Stimulated activated naive CD8-positive, alpha-beta T cell treated with anti-CD3 and anti-CD28 coated beads, Interleukin-15, amount 100 ng/mL, for 72 hours (primary cell): ENCODE data around the gene SHISA6.

Experiments
- ATAC-seq: fragments of 150-1000 bp; cut with Tn5 transposase; 2 replicates; pipeline ENCODE4 v1.10.0; 2021; ENCODE audit warnings: mild to moderate bottlenecking, moderate library complexity
- DNase-seq, 2 donors: peaks; one replicate each; pipeline ENCODE4 v3.0.0; 2021 to 2022
- H3K27ac Mint-ChIP-seq, 2 donors: one replicate each; pipeline ENCODE4 v1.8.0; 2022; ENCODE audit warnings: mild to moderate bottlenecking in 2 of 2, mixed read lengths in 2 of 2, moderate library complexity in 2 of 2
- H3K27me3 Mint-ChIP-seq: one replicate; pipeline ENCODE4 v1.8.0; 2022; ENCODE audit warnings: mixed read lengths
- H3K4me1 Mint-ChIP-seq: one replicate; pipeline ENCODE4 v1.8.0; 2022; ENCODE audit warnings: mild to moderate bottlenecking, mixed read lengths
- H3K4me3 Mint-ChIP-seq, 2 donors: one replicate each; pipeline ENCODE4 v1.8.0; 2022; ENCODE audit warnings: mild to moderate bottlenecking in 2 of 2, mixed read lengths in 2 of 2, moderate library complexity in 1 of 2
- H3K9me3 Mint-ChIP-seq, 2 donors: one replicate each; pipeline ENCODE4 v1.8.0; 2022; ENCODE audit warnings: mixed read lengths in 2 of 2

SHISA6 gene

GRCh38 chr17:11485336-11486100, 244.5 kb downstream of the SHISA6 start:
- DNase-seq, result no peak
- H3K4me1 Mint-ChIP-seq, result no peaks in the 10 kb centered on the region
- H3K27ac Mint-ChIP-seq, result no peak overlapping the region
- no peak for ATAC-seq
- no peak overlapping the region for H3K4me3 Mint-ChIP-seq
- H3K9me3 Mint-ChIP-seq, result peaks cover 4 to 16% of the 10 kb centered on the region in 2 donors
- no peaks in the 10 kb centered on the region for H3K27me3 Mint-ChIP-seq

GRCh38 chr17:11486101-11486867, 245.3 kb downstream of the SHISA6 start:
- H3K27ac Mint-ChIP-seq, result peak overlapping the region in 1 of 2 donors; percentile 45
- no peaks in the 10 kb centered on the region for H3K27me3 Mint-ChIP-seq
- peaks cover 4 to 16% of the 10 kb centered on the region in 2 donors for H3K9me3 Mint-ChIP-seq
- DNase-seq (no peak), ATAC-seq (no peak)
- no peak overlapping the region for H3K4me3 Mint-ChIP-seq
- H3K4me1 Mint-ChIP-seq, result no peaks in the 10 kb centered on the region

- Mint-ChIP-seq H3K4me3 (no peak overlapping the region), H3K4me1 (no peaks in the 10 kb centered on the region), H3K9me3 (peaks cover 4 to 16% of the 10 kb centered on the region in 2 donors), H3K27me3 (no peaks in the 10 kb centered on the region), H3K27ac (no peak overlapping the region)
- DNase-seq, result no peak
- ATAC-seq, result no peak
Observed at GRCh38 chr17:11486868-11487310, 245.9 kb downstream of the SHISA6 start.

GRCh38 chr17:11487469-11487868, 246.5 kb downstream of the SHISA6 start:
- DNase-seq (no peak), ATAC-seq (no peak)
- no peaks in the 10 kb centered on the region for H3K4me1 Mint-ChIP-seq
- H3K4me3 Mint-ChIP-seq, result no peak overlapping the region
- H3K27me3 Mint-ChIP-seq, result no peaks in the 10 kb centered on the region
- peaks cover 4 to 16% of the 10 kb centered on the region in 2 donors for H3K9me3 Mint-ChIP-seq
- H3K27ac Mint-ChIP-seq, result no peak overlapping the region

- H3K4me3 Mint-ChIP-seq, result no peak overlapping the region
- no peak for ATAC-seq
- no peak for DNase-seq
- no peaks in the 10 kb centered on the region for H3K4me1 Mint-ChIP-seq
- H3K27me3 Mint-ChIP-seq, result no peaks in the 10 kb centered on the region
- H3K9me3 Mint-ChIP-seq, result peaks cover 4 to 16% of the 10 kb centered on the region in 2 donors
- no peak overlapping the region for H3K27ac Mint-ChIP-seq
Observed at GRCh38 chr17:11488407-11488806, 247.4 kb downstream of the SHISA6 start.

GRCh38 chr17:11490171-11490755, 249.2 kb downstream of the SHISA6 start:
- Mint-ChIP-seq H3K27ac (no peak overlapping the region), H3K27me3 (no peaks in the 10 kb centered on the region), H3K9me3 (peaks cover 4 to 23% of the 10 kb centered on the region in 2 donors), H3K4me1 (no peaks in the 10 kb centered on the region), H3K4me3 (no peak overlapping the region)
- ATAC-seq, result no peak
- DNase-seq, result no peak

GRCh38 chr17:11492511-11492910, 251.5 kb downstream of the SHISA6 start:
- Mint-ChIP-seq H3K9me3 (peaks cover 4 to 30% of the 10 kb centered on the region in 2 donors), H3K27ac (no peak overlapping the region), H3K4me1 (no peaks in the 10 kb centered on the region), H3K27me3 (no peaks in the 10 kb centered on the region), H3K4me3 (no peak overlapping the region)
- no peak for DNase-seq
- ATAC-seq, result no peak

- H3K9me3 Mint-ChIP-seq, result peaks cover 4 to 37% of the 10 kb centered on the region in 2 donors
- ATAC-seq (no peak), DNase-seq (no peak)
- no peaks in the 10 kb centered on the region for H3K4me1 Mint-ChIP-seq
- no peak overlapping the region for H3K4me3 Mint-ChIP-seq
- peak overlapping the region in 1 of 2 donors; percentile 23 for H3K27ac Mint-ChIP-seq
- H3K27me3 Mint-ChIP-seq, result no peaks in the 10 kb centered on the region
Observed at GRCh38 chr17:11493936-11494335, 252.9 kb downstream of the SHISA6 start.

- no peak overlapping the region for H3K4me3 Mint-ChIP-seq
- DNase-seq, result no peak
- H3K9me3 Mint-ChIP-seq, result peaks cover 0 to 24% of the 10 kb centered on the region in 2 donors
- no peaks in the 10 kb centered on the region for H3K27me3 Mint-ChIP-seq
- no peak for ATAC-seq
- no peaks in the 10 kb centered on the region for H3K4me1 Mint-ChIP-seq
- no peak overlapping the region for H3K27ac Mint-ChIP-seq
Observed at GRCh38 chr17:11495613-11496012, 254.6 kb downstream of the SHISA6 start.

GRCh38 chr17:11499881-11500280, 258.9 kb downstream of the SHISA6 start:
- no peaks in the 10 kb centered on the region for H3K27me3 Mint-ChIP-seq
- peaks cover 5 to 25% of the 10 kb centered on the region in 2 donors for H3K9me3 Mint-ChIP-seq
- H3K4me3 Mint-ChIP-seq, result no peak overlapping the region
- ATAC-seq (no peak), DNase-seq (no peak)
- H3K27ac Mint-ChIP-seq, result no peak overlapping the region
- H3K4me1 Mint-ChIP-seq, result no peaks in the 10 kb centered on the region

GRCh38 chr17:11503308-11504035, 262.5 kb downstream of the SHISA6 start:
- Mint-ChIP-seq H3K27ac (no peak overlapping the region), H3K9me3 (peaks cover 5 to 10% of the 10 kb centered on the region in 2 donors), H3K4me1 (no peaks in the 10 kb centered on the region), H3K27me3 (no peaks in the 10 kb centered on the region), H3K4me3 (no peak overlapping the region)
- ATAC-seq, result no peak
- no peak for DNase-seq

GRCh38 chr17:11506635-11507034, 265.6 kb downstream of the SHISA6 start:
- no peaks in the 10 kb centered on the region for H3K27me3 Mint-ChIP-seq
- DNase-seq (no peak), ATAC-seq (no peak)
- H3K9me3 Mint-ChIP-seq, result peaks cover 1 to 8% of the 10 kb centered on the region in 2 donors
- no peak overlapping the region for H3K4me3 Mint-ChIP-seq
- H3K27ac Mint-ChIP-seq, result no peak overlapping the region
- H3K4me1 Mint-ChIP-seq, result no peaks in the 10 kb centered on the region

GRCh38 chr17:11511696-11512095, 270.7 kb downstream of the SHISA6 start:
- H3K9me3 Mint-ChIP-seq, result peaks cover 0 to 6% of the 10 kb centered on the region in 2 donors
- ATAC-seq, result no peak
- DNase-seq, result no peak
- no peak overlapping the region for H3K4me3 Mint-ChIP-seq
- no peaks in the 10 kb centered on the region for H3K4me1 Mint-ChIP-seq
- H3K27ac Mint-ChIP-seq, result no peak overlapping the region
- no peaks in the 10 kb centered on the region for H3K27me3 Mint-ChIP-seq

GRCh38 chr17:11514565-11514964, 273.6 kb downstream of the SHISA6 start:
- Mint-ChIP-seq H3K9me3 (no peaks in the 10 kb centered on the region), H3K27me3 (no peaks in the 10 kb centered on the region), H3K4me1 (no peaks in the 10 kb centered on the region), H3K4me3 (no peak overlapping the region), H3K27ac (no peak overlapping the region)
- ATAC-seq, result no peak
- DNase-seq, result no peak

- H3K27ac Mint-ChIP-seq, result no peak overlapping the region
- H3K9me3 Mint-ChIP-seq, result no peaks in the 10 kb centered on the region
- no peaks in the 10 kb centered on the region for H3K27me3 Mint-ChIP-seq
- DNase-seq, result no peak
- H3K4me3 Mint-ChIP-seq, result no peak overlapping the region
- no peak for ATAC-seq
- no peaks in the 10 kb centered on the region for H3K4me1 Mint-ChIP-seq
Observed at GRCh38 chr17:11514981-11515680, 274.1 kb downstream of the SHISA6 start.
